ENCODE data around the gene SEPTIN8.

SEPTIN8 gene

GRCh38 chr5:132750471-132751230 lies 26.4 kb downstream of the SEPTIN8 start:
- no peak for DNase-seq (ENCODE audit: low read depth in 2 of 2, low spot score in 1 of 2)

GRCh38 chr5:132749506-132749905 lies 27.5 kb downstream of the SEPTIN8 start:
- no peak for DNase-seq (ENCODE audit: low read depth in 2 of 2, low spot score in 1 of 2)

GRCh38 chr5:132748522-132749000 lies 28.5 kb downstream of the SEPTIN8 start:
- no peak for DNase-seq (ENCODE audit: low read depth in 2 of 2, low spot score in 1 of 2)

GRCh38 chr5:132747616-132748440 lies 29.2 kb downstream of the SEPTIN8 start:
- no peak for DNase-seq (ENCODE audit: low read depth in 2 of 2, low spot score in 1 of 2)

- peak; percentile 16 to 47 for DNase-seq (ENCODE audit: low read depth in 2 of 2, low spot score in 1 of 2)
Measured at GRCh38 chr5:132746954-132747615, 30.0 kb downstream of the SEPTIN8 start, which contains the start of gene CCNI2. Gene CCNI2 (plus strand): TSS chr5:132747426. CDS start chr5:132747496, 70 bp downstream.

GRCh38 chr5:132746592-132746953 lies 30.5 kb downstream of the SEPTIN8 start:
- no peak for DNase-seq (ENCODE audit: low read depth in 2 of 2, low spot score in 1 of 2)

- DNase-seq (ENCODE audit: low read depth in 2 of 2, low spot score in 1 of 2) = no peak
Measured at GRCh38 chr5:132744659-132745058, 32.4 kb downstream of the SEPTIN8 start.

- DNase-seq (ENCODE audit: low read depth in 2 of 2, low spot score in 1 of 2) = no peak
Measured at GRCh38 chr5:132742626-132743025, 34.4 kb downstream of the SEPTIN8 start.

GRCh38 chr5:132742158-132742557 lies 34.9 kb downstream of the SEPTIN8 start:
- DNase-seq (ENCODE audit: low read depth in 2 of 2, low spot score in 1 of 2) = no peak

- DNase-seq (ENCODE audit: low read depth in 2 of 2, low spot score in 1 of 2) = no peak
Measured at GRCh38 chr5:132739232-132739631, 37.8 kb downstream of the SEPTIN8 start.

GRCh38 chr5:132737982-132738681 lies 38.9 kb downstream of the SEPTIN8 start:
- no peak for DNase-seq (ENCODE audit: low read depth in 2 of 2, low spot score in 1 of 2)

- DNase-seq (ENCODE audit: low read depth in 2 of 2, low spot score in 1 of 2) = peak; percentile 89 to 97
Measured at GRCh38 chr5:132736853-132737833, 39.9 kb downstream of the SEPTIN8 start, which contains the start of gene KIF3A. Gene KIF3A (minus strand): TSS chr5:132737546. CDS start chr5:132737419, 127 bp downstream.

- DNase-seq (ENCODE audit: low read depth in 2 of 2, low spot score in 1 of 2) = no peak
Measured at GRCh38 chr5:132734687-132735086, 42.4 kb downstream of the SEPTIN8 start.

- no peak for DNase-seq (ENCODE audit: low read depth in 2 of 2, low spot score in 1 of 2)
Measured at GRCh38 chr5:132733499-132734148, 43.4 kb downstream of the SEPTIN8 start.

- no peak for DNase-seq (ENCODE audit: low read depth in 2 of 2, low spot score in 1 of 2)
Measured at GRCh38 chr5:132729896-132730295, 47.1 kb downstream of the SEPTIN8 start.

- no peak for DNase-seq (ENCODE audit: low read depth in 2 of 2, low spot score in 1 of 2)
Measured at GRCh38 chr5:132725745-132726144, 51.3 kb downstream of the SEPTIN8 start.

- DNase-seq (ENCODE audit: low read depth in 2 of 2, low spot score in 1 of 2) = no peak
Measured at GRCh38 chr5:132718544-132719312, 58.3 kb downstream of the SEPTIN8 start.

All from stimulated activated CD8-positive, alpha-beta memory T cell treated with anti-CD3 and anti-CD28 coated beads, Interleukin-4, amount 100 ng/mL, for 1 hour (primary cell).